ENCODE data around the gene SEH1L.

SEH1L gene

DNA sequence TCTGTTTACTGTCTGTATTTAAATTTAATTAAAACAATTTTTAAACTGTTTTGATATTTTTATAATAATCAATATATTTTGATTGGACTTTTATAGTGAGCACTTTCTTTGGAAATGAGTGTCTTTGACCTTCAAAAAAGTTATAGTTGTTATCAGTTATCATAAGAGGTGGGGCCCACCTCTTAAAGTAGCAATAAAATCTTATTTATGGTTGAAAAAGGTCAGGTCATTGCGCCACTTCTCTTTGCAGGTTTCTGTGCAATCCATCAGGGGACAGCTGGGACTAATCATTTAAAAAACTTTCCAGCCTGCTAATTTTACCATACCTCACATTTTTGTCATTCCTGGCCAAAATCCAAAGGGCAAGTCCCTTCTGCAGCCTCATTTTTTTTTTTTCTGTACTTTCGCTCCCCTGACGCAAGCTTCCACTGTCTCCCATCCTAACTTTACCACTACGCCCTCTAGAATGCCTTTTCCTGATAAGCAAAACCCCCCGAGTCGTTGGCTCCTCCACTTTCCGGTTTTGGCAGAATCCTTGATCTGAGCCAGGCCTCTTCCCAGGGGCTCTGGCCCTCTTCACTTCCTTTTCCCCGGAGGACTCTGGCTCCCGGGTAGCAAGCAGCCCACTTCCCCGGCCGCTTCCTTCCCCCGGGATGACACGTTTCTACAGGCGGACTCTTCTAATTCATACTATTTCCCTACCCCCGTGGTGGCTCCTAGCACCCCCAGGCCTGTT lies 1.1 kb upstream of the SEH1L start (continued):
- TF ChIP-seq, protein P1, sequence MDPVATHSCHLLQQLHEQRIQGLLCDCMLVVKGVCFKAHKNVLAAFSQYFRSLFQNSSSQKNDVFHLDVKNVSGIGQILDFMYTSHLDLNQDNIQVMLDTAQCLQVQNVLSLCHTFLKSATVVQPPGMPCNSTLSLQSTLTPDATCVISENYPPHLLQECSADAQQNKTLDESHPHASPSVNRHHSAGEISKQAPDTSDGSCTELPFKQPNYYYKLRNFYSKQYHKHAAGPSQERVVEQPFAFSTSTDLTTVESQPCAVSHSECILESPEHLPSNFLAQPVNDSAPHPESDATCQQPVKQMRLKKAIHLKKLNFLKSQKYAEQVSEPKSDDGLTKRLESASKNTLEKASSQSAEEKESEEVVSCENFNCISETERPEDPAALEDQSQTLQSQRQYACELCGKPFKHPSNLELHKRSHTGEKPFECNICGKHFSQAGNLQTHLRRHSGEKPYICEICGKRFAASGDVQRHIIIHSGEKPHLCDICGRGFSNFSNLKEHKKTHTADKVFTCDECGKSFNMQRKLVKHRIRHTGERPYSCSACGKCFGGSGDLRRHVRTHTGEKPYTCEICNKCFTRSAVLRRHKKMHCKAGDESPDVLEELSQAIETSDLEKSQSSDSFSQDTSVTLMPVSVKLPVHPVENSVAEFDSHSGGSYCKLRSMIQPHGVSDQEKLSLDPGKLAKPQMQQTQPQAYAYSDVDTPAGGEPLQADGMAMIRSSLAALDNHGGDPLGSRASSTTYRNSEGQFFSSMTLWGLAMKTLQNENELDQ (tag by site-specific recombination; IDR thresholded peaks at IDR 0.05; ENCODE audit: low read depth), result no peak
- TF ChIP-seq ZEB2 (tag by site-specific recombination; IDR thresholded peaks at IDR 0.05), result 0 out of 2 replicates have a peak, but pooled peaks have one; percentile 34
- TF ChIP-seq IKZF3 (tag by site-specific recombination; IDR thresholded peaks at IDR 0.05), result 0 out of 2 replicates have a peak, but pooled peaks have one; percentile 33
- TF ChIP-seq, protein P2, sequence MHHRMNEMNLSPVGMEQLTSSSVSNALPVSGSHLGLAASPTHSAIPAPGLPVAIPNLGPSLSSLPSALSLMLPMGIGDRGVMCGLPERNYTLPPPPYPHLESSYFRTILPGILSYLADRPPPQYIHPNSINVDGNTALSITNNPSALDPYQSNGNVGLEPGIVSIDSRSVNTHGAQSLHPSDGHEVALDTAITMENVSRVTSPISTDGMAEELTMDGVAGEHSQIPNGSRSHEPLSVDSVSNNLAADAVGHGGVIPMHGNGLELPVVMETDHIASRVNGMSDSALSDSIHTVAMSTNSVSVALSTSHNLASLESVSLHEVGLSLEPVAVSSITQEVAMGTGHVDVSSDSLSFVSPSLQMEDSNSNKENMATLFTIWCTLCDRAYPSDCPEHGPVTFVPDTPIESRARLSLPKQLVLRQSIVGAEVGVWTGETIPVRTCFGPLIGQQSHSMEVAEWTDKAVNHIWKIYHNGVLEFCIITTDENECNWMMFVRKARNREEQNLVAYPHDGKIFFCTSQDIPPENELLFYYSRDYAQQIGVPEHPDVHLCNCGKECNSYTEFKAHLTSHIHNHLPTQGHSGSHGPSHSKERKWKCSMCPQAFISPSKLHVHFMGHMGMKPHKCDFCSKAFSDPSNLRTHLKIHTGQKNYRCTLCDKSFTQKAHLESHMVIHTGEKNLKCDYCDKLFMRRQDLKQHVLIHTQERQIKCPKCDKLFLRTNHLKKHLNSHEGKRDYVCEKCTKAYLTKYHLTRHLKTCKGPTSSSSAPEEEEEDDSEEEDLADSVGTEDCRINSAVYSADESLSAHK (tag by site-specific recombination; IDR thresholded peaks at IDR 0.05), result no peak
- TF ChIP-seq, protein P3, sequence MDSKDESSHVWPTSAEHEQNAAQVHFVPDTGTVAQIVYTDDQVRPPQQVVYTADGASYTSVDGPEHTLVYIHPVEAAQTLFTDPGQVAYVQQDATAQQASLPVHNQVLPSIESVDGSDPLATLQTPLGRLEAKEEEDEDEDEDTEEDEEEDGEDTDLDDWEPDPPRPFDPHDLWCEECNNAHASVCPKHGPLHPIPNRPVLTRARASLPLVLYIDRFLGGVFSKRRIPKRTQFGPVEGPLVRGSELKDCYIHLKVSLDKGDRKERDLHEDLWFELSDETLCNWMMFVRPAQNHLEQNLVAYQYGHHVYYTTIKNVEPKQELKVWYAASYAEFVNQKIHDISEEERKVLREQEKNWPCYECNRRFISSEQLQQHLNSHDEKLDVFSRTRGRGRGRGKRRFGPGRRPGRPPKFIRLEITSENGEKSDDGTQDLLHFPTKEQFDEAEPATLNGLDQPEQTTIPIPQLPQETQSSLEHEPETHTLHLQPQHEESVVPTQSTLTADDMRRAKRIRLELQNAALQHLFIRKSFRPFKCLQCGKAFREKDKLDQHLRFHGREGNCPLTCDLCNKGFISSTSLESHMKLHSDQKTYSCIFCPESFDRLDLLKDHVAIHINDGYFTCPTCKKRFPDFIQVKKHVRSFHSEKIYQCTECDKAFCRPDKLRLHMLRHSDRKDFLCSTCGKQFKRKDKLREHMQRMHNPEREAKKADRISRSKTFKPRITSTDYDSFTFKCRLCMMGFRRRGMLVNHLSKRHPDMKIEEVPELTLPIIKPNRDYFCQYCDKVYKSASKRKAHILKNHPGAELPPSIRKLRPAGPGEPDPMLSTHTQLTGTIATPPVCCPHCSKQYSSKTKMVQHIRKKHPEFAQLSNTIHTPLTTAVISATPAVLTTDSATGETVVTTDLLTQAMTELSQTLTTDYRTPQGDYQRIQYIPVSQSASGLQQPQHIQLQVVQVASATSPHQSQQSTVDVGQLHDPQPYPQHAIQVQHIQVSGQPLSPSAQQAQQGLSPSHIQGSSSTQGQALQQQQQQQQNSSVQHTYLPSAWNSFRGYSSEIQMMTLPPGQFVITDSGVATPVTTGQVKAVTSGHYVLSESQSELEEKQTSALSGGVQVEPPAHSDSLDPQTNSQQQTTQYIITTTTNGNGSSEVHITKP (tag by site-specific recombination; IDR thresholded peaks at IDR 0.05), result peak; percentile 96
- TF ChIP-seq, protein P4, sequence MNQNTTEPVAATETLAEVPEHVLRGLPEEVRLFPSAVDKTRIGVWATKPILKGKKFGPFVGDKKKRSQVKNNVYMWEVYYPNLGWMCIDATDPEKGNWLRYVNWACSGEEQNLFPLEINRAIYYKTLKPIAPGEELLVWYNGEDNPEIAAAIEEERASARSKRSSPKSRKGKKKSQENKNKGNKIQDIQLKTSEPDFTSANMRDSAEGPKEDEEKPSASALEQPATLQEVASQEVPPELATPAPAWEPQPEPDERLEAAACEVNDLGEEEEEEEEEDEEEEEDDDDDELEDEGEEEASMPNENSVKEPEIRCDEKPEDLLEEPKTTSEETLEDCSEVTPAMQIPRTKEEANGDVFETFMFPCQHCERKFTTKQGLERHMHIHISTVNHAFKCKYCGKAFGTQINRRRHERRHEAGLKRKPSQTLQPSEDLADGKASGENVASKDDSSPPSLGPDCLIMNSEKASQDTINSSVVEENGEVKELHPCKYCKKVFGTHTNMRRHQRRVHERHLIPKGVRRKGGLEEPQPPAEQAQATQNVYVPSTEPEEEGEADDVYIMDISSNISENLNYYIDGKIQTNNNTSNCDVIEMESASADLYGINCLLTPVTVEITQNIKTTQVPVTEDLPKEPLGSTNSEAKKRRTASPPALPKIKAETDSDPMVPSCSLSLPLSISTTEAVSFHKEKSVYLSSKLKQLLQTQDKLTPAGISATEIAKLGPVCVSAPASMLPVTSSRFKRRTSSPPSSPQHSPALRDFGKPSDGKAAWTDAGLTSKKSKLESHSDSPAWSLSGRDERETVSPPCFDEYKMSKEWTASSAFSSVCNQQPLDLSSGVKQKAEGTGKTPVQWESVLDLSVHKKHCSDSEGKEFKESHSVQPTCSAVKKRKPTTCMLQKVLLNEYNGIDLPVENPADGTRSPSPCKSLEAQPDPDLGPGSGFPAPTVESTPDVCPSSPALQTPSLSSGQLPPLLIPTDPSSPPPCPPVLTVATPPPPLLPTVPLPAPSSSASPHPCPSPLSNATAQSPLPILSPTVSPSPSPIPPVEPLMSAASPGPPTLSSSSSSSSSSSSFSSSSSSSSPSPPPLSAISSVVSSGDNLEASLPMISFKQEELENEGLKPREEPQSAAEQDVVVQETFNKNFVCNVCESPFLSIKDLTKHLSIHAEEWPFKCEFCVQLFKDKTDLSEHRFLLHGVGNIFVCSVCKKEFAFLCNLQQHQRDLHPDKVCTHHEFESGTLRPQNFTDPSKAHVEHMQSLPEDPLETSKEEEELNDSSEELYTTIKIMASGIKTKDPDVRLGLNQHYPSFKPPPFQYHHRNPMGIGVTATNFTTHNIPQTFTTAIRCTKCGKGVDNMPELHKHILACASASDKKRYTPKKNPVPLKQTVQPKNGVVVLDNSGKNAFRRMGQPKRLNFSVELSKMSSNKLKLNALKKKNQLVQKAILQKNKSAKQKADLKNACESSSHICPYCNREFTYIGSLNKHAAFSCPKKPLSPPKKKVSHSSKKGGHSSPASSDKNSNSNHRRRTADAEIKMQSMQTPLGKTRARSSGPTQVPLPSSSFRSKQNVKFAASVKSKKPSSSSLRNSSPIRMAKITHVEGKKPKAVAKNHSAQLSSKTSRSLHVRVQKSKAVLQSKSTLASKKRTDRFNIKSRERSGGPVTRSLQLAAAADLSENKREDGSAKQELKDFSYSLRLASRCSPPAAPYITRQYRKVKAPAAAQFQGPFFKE (tag by site-specific recombination; IDR thresholded peaks at IDR 0.05; ENCODE audit: borderline replicate concordance), result no peak
- no peak for TF ChIP-seq ZNF10 (tag by site-specific recombination; IDR thresholded peaks at IDR 0.05)
- 0 out of 2 replicates have a peak, but pooled peaks have one; percentile 98 for TF ChIP-seq ZNF335 (tag by site-specific recombination; conservative IDR thresholded peaks at IDR 0.05)
- peak; percentile 73; the same call in 1 of the 2 replicates for TF ChIP-seq GLIS2 (tag by site-specific recombination; IDR thresholded peaks at IDR 0.05)
- TF ChIP-seq ZBTB20 (tag by site-specific recombination; IDR thresholded peaks at IDR 0.05), result peak; percentile 80; the same call in 1 of the 2 replicates
- no peak for TF ChIP-seq HOXA7 (CRISPR knock-in tag; IDR thresholded peaks at IDR 0.05; ENCODE audit: borderline replicate concordance)
- TF ChIP-seq, protein P5, sequence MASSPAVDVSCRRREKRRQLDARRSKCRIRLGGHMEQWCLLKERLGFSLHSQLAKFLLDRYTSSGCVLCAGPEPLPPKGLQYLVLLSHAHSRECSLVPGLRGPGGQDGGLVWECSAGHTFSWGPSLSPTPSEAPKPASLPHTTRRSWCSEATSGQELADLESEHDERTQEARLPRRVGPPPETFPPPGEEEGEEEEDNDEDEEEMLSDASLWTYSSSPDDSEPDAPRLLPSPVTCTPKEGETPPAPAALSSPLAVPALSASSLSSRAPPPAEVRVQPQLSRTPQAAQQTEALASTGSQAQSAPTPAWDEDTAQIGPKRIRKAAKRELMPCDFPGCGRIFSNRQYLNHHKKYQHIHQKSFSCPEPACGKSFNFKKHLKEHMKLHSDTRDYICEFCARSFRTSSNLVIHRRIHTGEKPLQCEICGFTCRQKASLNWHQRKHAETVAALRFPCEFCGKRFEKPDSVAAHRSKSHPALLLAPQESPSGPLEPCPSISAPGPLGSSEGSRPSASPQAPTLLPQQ (tag by site-specific recombination; IDR thresholded peaks at IDR 0.05), result peak; percentile 100
- TF ChIP-seq, protein P6, sequence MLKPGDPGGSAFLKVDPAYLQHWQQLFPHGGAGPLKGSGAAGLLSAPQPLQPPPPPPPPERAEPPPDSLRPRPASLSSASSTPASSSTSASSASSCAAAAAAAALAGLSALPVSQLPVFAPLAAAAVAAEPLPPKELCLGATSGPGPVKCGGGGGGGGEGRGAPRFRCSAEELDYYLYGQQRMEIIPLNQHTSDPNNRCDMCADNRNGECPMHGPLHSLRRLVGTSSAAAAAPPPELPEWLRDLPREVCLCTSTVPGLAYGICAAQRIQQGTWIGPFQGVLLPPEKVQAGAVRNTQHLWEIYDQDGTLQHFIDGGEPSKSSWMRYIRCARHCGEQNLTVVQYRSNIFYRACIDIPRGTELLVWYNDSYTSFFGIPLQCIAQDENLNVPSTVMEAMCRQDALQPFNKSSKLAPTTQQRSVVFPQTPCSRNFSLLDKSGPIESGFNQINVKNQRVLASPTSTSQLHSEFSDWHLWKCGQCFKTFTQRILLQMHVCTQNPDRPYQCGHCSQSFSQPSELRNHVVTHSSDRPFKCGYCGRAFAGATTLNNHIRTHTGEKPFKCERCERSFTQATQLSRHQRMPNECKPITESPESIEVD (tag by site-specific recombination; IDR thresholded peaks at IDR 0.05), result peak; percentile 44; the same call in 1 of the 2 replicates
- peak; percentile 44; the same call in 1 of the 2 replicates for TF ChIP-seq SP2 (tag by site-specific recombination; IDR thresholded peaks at IDR 0.05)

Measured in HEK293 (cell line).